Ishikawa (cell line): ENCODE data around the gene DVL3.

Experiments used
- CEBPB ChIP-seq: IDR thresholded peaks from 2 replicates; pipeline ENCODE4 v1.6.1; 2012
- CREB1 ChIP-seq: IDR thresholded peaks from 2 replicates; pipeline ENCODE4 v1.6.1; 2012; ENCODE audit warnings: low read depth
- FOXM1 ChIP-seq: IDR thresholded peaks from 2 replicates; pipeline ENCODE4 v1.6.1; 2012; ENCODE audit warnings: low read depth, borderline replicate concordance
- TAF1 ChIP-seq: IDR thresholded peaks from 2 replicates; pipeline ENCODE4 v1.6.1; 2012; ENCODE audit warnings: low read depth, mild to moderate bottlenecking
- YY1 ChIP-seq: IDR thresholded peaks from 2 replicates; pipeline ENCODE4 v1.6.1; 2012; ENCODE audit warnings: low read depth
- TF ChIP-seq, protein P1 (sequence below): IDR thresholded peaks from 2 replicates; pipeline ENCODE4 v1.6.1; 2012

DNA sequence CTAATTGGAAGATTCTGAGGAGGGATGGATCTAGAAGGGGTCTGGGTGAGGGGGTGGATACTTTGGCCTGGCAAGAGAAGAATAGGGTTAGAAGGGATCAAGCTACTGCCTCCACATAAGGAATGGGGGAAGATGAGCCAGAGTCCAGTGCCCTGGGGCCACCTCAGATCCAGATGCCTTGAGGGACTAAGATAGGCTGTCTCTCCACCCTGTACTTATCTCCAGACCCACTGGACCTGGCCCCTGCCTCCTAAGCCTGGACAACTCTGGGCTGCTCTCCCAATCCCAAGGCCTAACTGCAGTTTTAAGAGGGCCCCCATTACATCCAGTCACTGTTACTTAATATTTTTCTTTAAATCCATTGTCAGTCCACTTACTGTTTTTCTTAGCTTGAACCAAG lies 2.0 kb downstream of the DVL3 start:
- no peak for TF ChIP-seq CREB1
- TF ChIP-seq CEBPB: no peak
- no peak for TF ChIP-seq YY1
- TF ChIP-seq, protein P1, sequence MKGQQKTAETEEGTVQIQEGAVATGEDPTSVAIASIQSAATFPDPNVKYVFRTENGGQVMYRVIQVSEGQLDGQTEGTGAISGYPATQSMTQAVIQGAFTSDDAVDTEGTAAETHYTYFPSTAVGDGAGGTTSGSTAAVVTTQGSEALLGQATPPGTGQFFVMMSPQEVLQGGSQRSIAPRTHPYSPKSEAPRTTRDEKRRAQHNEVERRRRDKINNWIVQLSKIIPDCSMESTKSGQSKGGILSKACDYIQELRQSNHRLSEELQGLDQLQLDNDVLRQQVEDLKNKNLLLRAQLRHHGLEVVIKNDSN: no peak
- TF ChIP-seq TAF1: no peak
- no peak for TF ChIP-seq FOXM1
